Activated effector memory CD4-positive, alpha-beta T cell treated with Interleukin-2 at 50 U/mL for 16 hours (primary cell): ENCODE data around the gene SELE.

ENCODE experiments used
- DNase-seq: peaks from one replicate; pipeline ENCODE4 v3.0.0-alpha.2; 2020

SELE gene, protein sequence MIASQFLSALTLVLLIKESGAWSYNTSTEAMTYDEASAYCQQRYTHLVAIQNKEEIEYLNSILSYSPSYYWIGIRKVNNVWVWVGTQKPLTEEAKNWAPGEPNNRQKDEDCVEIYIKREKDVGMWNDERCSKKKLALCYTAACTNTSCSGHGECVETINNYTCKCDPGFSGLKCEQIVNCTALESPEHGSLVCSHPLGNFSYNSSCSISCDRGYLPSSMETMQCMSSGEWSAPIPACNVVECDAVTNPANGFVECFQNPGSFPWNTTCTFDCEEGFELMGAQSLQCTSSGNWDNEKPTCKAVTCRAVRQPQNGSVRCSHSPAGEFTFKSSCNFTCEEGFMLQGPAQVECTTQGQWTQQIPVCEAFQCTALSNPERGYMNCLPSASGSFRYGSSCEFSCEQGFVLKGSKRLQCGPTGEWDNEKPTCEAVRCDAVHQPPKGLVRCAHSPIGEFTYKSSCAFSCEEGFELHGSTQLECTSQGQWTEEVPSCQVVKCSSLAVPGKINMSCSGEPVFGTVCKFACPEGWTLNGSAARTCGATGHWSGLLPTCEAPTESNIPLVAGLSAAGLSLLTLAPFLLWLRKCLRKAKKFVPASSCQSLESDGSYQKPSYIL

DNA sequence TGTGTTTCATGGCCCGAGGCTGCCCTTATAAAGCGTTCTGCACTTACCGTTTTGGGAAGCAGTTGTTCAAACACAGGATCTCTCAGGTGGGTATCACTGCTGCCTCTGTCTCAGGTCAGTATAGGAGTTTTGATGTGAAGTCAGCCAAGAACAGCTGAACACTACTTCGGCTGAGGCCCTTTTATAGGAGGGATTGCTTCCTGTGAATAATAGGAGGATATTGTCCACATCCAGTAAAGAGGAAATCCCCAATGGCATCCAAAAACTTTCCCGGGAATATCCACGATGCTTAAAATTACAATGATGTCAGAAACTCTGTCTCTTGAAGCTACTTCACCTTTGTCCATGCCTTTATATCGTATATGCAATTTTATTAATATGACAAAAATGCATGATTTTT, at the start of gene SELE:
SELE (minus strand) TSS at position 156 of the 400 bp plus-strand sequence. CDS start 467 bp downstream, outside the sequence.
- DNase-seq: no peak

DNA sequence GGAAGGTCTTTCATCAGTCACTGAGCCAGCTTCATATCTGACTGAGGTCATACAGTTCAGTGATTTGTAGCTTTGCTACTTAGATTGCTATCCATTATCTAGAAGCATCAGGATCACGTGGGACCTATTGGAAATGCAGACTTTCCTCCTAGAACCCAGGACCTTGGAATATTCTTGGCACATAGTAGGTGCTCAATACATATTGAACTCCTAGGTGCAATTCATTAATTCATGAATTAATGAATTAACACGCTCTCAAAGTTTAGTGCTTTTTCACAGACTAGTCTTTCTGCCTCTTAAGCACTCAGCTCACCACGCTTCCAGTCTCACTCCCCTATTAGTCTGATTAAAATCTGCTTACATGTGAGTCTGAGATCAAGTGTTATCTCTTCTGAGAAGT, 48.7 kb upstream of the SELE start:
- DNase-seq: no peak

DNA sequence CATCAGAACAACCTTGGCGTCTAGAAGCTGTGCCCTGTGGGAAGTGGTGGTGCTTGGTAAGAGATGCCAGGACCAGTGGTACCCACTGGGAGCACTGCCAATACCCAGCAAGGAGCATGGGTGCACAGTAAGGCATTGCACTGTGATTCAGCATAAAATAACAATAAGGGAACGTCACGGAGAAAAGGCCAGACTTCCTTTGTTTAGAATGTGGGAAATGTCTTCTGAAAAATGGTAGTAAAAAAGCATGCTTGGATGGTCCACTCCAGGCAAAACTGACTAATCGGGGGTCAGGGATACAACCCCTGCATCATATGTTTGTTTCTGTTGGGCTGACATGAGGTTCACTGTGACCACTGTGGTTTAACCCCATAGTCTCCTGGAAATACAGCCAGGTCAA, 46.1 kb upstream of the SELE start:
- DNase-seq: no peak

DNA sequence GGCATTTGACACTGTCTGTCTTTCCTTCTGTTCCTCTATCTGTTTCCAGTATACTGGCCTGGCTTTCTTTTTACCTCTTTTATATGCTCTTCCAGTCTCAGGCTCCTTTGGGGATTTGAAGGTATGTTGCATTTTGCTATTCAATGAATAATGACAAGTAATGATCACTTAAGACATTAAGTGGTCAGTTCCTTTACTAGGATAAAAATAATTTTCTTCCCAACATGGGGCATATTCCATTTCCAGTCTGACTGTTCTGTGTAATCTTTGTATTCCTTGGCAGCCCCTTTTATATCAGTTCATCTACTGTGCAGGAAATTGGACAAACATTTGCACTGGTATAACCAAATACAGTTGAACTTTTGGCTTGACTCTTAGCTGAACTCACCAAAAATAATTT, 45.3 kb upstream of the SELE start:
- DNase-seq: no peak

DNA sequence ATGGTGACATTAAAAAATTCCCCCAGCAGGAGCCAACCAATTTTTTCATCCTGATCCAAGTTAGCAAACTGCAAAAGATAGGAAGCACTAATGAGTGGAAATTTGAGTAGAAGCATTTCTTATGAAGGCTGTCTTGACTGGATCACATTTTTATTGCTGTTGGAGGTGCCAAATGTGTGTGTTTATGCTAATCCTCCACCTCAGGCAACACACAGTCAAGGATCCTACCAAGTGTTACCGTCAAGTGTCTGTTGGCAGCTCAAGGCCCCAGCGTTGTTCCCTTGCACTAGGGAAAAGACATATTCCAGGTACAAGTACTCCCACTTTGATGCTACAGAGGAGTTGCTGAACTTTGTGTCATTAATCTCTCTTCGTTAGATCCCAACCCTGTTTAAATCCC, 42.6 kb upstream of the SELE start:
- DNase-seq: no peak

DNA sequence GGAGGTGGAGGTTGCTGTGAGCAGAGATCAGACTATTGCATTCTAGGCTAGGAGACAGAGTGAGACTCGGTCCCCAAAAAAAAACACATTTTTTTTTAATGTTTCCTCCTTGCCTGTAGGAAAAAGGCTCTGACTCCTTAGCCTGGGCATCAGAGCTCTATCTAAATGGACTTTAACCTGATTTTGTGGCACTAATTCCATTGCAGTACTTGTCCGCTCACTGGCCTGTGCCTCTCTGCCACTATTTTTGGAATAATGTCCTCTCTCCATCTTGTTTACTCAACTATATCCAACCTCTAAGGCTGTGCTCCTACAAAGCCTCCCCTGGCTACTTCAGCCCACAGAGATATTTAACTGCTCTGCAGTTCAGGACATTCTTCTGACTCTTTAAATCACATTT, 34.3 kb upstream of the SELE start:
- no peak for DNase-seq

DNA sequence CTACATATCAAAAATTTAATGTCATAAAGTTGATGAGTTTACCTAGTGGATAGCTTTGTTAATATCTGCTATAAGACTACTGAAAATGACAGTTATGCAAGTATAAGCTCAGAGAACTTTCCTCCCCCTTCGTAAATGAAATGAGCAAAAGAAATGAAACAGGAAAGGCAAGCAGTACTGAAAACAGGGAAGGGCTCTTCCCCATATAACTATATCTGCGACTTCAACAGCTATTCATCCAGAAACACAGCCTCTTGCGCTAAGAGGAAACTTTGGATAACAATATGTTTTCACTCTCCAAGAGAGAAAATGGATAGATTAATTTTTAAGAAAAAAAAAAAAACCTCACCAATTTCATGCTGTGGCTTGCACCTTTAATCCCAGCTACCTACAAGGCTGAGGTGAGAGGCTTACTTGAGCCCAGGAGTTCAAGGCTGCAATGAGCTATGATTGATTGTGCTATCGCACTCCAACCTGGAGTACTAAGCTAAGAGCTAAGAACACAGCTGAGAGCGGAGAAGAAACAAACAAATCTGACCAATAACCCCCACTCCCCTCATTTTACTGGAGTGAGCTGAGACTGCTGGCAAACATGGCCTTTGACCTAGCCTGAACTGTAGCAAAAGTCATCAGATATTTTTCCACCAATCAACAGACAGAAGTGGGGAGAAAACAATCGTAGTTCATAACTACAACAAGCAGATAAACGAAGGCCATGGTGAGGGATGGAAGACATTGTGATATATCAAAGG, 31.9 kb upstream of the SELE start:
- no peak for DNase-seq

DNA sequence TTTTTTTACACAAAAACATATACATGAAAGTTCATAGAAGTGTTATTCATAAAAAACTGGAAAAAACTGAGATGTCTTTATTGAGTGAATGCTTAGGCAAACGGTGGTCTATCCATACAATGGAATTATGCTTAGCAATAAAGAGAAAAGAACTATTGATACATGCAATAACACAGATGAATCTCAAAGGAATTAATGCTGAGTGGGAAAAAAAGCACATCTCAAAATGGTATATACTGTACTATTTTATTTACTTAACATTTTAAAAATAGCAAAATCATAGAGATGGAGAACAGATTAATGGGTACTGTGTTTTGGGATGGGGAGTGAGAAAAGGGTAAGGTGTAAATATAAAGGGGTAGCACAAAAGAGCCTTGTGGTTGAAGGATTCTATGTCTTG, 31.0 kb upstream of the SELE start:
- no peak for DNase-seq

DNA sequence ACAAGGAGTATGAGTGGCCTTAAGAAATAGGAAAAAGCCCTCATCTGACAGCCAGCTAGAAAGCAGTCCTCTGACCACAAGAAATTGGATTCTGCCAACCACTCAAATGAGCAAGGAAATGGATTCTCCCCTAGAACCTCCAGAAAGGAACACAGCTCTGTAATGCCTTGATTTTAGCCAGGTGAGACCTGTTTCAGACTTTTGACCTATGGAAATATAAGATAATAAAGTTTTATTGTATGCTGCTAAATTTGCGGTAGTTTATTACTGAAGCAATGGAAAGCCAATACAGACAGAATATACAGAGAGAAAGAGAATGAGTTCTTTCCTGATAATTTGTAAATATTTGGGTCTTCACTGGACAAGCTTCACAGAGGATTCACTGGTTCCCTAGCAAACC, 28.8 kb upstream of the SELE start:
- DNase-seq: no peak

DNA sequence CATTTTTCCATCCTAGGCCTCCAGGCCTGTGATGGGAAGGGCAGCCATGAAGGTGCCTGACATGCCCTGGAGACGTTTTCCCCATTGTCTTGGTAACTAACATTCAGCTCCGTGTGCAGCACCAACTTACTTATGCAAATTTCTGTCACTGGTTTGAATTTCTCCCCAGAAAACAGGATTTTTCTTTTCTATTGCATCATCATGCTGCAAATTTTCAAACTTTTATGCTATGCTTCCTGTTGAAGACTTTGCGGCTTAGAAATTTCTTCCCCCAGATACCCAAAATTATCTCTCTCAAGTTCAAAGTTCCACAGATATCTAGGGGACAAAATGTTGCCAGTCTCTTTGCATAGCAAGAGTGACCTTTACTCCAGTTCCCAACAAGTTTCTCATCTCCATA, 25.2 kb upstream of the SELE start:
- DNase-seq: no peak

DNA sequence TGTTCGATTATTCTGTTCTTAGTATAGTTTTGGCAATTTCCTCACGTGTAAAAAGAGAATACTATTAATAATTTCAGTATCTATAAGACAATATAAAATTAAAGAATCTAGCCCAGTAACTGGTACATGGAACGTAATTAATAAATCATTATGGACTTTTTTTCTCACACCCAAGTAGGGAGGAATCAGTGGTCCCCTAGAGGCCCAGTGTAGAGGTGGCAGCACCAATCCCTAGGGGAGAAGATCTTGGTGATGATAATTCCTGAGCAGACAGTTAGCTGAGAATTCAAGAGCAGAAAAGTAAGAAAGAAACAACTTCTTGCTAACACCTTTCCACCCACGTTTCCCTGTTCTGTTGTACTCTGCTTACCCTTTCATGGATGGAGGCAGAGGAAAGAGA, 19.7 kb upstream of the SELE start:
- no peak for DNase-seq

DNA sequence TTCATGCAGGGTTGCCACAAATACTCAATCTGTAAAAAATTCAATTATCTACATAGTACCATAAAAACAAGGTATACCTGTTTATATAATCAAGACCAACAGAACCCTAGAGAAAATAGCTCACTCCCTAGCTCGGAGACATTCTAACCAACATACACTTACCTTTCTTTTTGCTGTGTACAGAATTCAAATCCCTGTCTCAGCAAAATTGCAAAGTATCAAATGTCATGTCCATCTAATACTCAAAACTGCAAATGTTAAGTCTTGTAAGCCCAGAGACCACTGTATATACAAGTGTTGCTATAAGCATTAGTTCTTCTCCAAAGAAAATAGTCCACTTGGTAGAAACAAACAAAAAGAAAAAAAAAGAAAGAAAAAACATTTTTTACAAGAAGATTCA, 16.2 kb upstream of the SELE start:
- DNase-seq: no peak

DNA sequence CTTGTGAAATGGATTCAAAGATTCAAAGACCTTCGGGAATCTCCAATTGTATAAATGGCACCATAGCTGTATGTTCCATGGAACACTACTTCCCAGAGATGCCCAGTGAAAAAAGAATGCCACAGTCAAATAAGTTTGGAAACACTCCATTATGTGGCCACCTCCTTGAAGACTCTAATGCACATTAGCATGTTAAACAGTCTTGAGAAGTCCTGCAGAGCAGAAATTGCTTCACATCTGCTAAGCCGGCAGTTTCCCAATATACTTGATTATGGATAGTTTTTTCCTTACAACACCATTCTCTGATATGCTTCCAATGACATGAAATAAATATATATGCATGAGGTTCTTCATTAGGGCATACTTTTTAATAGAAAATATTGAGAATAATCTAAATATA, 12.7 kb upstream of the SELE start:
- no peak for DNase-seq

DNA sequence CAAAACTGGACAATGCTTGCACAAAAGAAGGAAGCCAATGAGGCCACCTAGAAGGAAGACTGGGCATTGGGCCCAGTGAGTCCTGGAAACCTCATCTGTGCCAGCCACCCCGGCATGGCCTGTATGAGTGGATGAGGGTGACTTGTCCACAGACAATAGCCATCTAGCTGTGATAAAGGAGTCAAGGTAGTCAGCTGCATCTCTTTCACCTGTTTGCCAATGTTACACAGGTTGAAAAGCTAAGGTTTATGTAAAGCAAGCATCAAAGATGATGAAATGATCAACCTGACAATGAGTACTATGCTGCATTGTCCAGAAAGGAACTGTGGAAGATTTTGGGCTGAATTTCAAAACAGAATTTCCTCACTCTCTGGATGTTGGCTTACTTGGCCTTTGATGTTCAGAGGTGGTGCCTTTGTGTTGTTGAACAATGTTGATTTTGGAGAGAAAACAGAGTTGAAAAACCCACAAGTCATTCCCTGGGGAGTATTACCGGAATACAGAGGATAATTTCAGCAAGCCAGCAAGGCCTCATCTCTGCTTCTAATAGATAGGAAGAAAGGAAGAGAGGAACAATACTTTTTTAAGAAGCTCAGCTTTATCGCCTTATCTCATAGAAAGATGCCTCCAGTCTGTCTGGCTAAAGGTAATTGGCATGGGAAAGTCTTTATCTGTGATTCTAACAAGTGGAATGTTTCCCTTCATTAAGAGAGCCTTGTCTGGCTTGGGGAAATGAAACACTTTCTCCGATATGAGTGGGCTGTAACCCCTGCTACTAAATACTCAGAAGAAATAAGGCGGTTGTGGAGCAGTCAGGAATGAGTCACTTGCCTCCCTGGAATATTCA, 11.4 kb upstream of the SELE start:
- no peak for DNase-seq

DNA sequence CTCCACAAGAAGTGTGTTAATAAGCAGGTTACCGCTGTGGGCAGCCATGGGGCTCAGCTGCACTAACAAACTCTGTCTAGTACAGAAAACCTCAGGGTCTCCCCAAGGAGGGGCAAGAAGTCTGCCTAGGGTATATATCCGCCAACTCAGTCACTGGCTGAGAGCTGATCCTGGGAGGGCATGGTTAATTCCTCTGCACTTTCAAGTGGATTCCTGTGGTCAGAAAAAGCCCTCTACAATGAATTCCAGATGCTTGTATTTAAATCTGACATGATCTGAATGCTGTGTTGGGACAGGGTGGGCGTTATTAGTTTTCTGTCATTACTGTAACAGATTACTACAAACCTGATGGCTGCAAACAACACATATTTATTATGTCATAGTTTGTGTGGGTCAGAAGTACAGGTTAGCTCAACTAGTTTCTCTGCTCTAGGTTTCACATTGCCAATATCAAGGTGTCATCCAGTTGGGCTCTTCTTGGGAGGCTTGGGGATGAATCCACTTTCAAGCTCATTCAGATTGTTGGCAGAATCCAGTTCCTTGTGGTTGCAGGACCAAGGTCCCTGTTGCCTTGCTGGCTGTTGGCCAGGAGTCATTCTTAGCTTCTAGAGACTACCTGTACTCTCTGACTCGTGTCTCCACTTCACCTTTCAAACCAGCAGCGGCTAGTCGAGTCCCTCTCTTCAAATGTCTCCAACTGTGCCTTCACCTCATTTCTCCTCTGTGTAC, 8.0 kb upstream of the SELE start:
- DNase-seq: no peak

DNA sequence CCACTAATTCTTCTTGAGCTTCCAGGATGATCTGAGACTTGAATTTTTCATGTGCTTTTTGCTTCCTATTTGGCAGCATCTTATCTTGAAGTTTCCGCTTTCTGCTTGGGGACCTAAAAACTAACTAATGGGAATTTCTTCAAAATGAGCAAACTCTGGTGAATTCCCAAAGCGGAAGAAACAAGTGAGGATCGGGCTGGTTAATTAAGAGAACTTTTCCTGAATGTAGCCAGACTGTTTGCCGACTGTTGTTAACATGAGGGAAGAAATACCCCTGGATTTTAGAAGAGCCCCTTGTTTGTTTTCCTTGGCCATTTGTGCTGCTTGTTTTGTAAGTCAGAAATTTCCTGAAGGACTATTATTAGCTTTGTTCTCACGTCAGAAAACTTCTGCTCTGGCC, 6.1 kb upstream of the SELE start:
- no peak for DNase-seq

DNA sequence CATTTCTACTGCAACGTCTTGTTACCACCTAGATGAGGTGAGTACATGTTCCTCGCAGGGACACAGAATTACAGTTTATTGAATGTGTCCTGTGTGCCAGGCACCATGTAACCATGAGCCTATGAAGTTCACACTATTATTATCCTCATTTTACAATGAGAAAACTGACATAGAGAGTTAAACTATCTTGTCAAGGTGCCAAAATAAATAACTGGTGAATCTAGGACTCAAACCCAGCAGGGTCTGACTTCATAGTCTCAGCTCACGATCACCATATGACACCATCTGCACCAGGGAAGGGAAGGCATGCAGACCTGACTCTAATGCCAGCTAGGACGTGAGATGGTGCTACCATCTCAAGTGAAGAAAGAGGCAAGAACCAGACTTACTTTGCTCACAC, 2.4 kb downstream of the SELE start:
- no peak for DNase-seq

DNA sequence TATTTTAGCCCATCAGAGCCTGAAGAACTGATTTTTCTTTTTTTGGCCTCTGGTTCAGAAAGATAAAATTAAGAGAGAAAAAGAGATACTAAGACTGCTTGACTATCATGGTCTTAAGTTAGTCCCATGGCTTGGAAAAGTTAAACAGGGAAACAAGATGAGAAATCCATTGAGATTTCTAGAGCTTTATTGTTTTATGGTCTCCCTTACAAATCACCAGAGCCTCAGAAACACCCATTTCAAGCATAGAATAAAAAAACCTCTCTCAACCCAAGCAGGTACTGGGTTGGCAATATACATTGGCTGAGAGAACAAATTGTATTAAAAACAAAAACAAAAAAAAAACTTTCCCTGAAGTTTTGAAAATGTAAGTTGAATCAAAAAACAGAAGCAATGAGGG, 3.9 kb downstream of the SELE start:
- no peak for DNase-seq

DNA sequence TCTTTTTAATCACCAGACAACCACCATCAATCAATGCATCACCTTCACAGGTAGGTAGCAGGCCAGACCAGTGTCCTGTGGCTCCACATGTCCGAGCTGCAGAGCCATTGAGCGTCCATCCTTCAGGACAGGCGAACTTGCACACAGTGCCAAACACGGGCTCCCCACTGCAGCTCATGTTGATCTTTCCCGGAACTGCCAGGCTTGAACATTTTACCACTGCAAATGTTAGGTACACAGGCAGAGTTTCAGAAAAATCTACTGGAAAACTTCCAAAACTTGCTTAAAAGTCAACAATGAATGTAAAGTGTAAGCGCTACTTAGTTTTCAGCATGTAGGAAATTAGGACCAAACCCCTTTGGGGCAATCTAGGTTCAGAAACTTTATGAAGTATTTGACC, 6.6 kb downstream of the SELE start:
- DNase-seq: no peak

DNA sequence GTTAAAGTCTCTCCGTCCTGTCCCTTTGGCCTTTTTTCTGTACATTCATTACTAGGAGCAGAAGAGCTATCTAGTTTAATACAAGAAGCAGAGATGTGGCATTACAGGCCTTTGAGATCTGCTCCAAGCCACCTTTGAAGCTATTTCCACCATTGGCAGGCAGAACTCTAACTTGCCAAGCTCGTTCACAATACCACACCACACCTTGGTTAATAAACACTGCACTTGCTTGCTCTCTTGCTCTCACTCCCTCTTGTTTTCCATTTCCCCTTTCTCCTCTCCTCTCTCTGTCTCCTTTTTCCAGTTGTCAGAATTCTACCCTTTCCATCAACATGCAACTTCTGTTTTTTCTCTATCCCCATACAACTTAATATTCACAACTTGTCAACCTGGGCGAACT, 7.0 kb downstream of the SELE start:
- DNase-seq: no peak

DNA sequence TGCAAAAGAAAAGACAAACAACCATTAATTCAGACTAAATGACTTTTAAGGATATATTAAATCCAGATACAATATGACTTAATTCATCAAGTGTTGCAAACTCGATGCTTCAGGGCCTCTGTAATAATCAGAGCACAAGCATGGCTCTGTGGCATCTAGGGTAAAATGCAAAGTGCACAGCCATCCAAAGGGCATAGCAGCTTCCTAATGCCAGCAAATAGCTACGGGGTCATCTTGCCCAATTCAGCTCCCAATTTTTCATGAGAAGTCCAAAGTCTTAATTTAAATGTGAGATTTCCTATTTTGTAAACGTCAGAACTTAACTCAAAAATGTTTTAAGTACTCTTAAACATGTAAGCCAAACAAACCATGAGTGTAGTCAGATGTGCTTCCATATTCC, 7.9 kb downstream of the SELE start:
- no peak for DNase-seq

DNA sequence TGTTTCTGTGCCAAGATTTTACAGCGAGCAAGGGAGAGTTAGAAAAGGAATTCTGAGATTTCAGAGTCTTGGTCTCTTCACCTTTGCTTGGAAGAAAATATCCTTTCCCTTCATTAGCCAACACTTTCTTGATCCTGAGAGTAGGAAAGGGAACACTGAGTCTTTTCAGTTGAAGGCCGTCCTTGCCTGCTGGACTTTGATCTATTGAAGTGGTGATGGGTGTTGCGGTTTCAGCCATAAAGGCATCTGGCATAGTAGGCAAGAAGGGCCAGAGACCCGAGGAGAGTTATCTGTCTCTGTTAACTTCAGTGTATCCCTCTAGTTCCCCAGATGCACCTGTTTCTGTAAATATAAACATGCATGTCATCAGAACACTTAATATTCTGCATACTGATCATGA, 9.7 kb downstream of the SELE start:
- DNase-seq: no peak

DNA sequence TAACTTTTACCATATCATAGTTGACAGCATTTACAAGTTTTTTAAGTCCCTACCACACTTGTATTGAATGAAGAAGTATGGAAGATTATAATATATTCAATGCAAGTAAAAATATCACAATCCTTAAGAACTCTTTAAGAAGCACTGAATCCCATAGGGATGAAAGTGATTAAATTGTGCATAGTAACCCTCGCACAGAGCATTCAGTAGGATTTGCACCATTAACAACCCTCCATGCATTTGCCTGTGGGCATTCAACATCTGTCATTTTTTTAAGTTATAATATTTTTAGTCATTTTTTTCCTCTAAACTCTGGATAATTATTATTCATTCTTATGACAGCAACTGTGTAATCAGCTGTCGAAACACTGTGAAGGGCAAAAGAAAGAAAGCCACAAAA, 10.1 kb downstream of the SELE start:
- no peak for DNase-seq
